MM.1S (cell line): ENCODE results near the gene SPDEF.

Experiments
- DNase-seq: peaks from one replicate; pipeline ENCODE4 v3.0.0-alpha.2; 2015
- H2AFZ ChIP-seq: fragments of 300-600 bp; sonication (generic); 2 replicates; pipeline ENCODE4 v1.6.0; 2016; ENCODE audit warnings: antibody characterized with exemption, low read length
- H3F3A ChIP-seq: fragments of 300-600 bp; sonication (generic); 2 replicates; pipeline ENCODE4 v1.6.1; 2016; ENCODE audit warnings: mild to moderate bottlenecking, antibody characterized with exemption, low read length, moderate library complexity, mixed read lengths; ENCODE audit not compliant: insufficient read depth
- H3K27ac ChIP-seq: fragments of 300-600 bp; sonication (generic); 2 replicates; pipeline ENCODE4 v1.5.1; 2016; ENCODE audit warnings: mild to moderate bottlenecking, low read length
- H3K27me3 ChIP-seq: fragments of 300-600 bp; sonication (generic); replicated peaks from 2 replicates; pipeline ENCODE4 v1.6.0; 2016; ENCODE audit warnings: low read length; ENCODE audit not compliant: insufficient read depth
- H3K36me3 ChIP-seq: fragments of 300-600 bp; sonication (generic); replicated peaks from 2 replicates; pipeline ENCODE4 v1.6.1; 2016; ENCODE audit warnings: mild to moderate bottlenecking, low read length, mixed read lengths; ENCODE audit not compliant: insufficient read depth
- H3K4me1 ChIP-seq: fragments of 300-600 bp; sonication (generic); 2 replicates; pipeline ENCODE4 v1.6.1; 2016; ENCODE audit warnings: low read length, mixed read lengths
- H3K4me2 ChIP-seq: fragments of 300-600 bp; sonication (generic); 2 replicates; pipeline ENCODE4 v1.6.0; 2016; ENCODE audit warnings: low read depth, low read length
- H3K4me3 ChIP-seq: fragments of 300-600 bp; sonication (generic); 2 replicates; pipeline ENCODE4 v1.5.1; 2016; ENCODE audit warnings: low read length, mixed read lengths
- H3K79me2 ChIP-seq: fragments of 300-600 bp; sonication (generic); 2 replicates; pipeline ENCODE4 v1.6.1; 2016; ENCODE audit warnings: mixed run types, low read length, mixed read lengths
- H3K9ac ChIP-seq: fragments of 300-600 bp; sonication (generic); 2 replicates; pipeline ENCODE4 v1.6.1; 2016; ENCODE audit warnings: low read length, mixed read lengths
- H3K9me2 ChIP-seq: fragments of 300-600 bp; sonication (generic); replicated peaks from 2 replicates; pipeline ENCODE4 v1.6.1; 2016; ENCODE audit warnings: mild to moderate bottlenecking, low read length, mixed read lengths; ENCODE audit not compliant: insufficient read depth
- H3K9me3 ChIP-seq: fragments of 300-600 bp; sonication (generic); replicated peaks from 2 replicates; pipeline ENCODE4 v1.6.1; 2016; ENCODE audit warnings: mild to moderate bottlenecking, low read length, mixed read lengths; ENCODE audit not compliant: insufficient read depth
- H4K20me1 ChIP-seq: fragments of 300-600 bp; sonication (generic); 2 replicates; pipeline ENCODE4 v1.6.1; 2016; ENCODE audit warnings: mild to moderate bottlenecking, low read length, moderate library complexity, mixed read lengths; ENCODE audit not compliant: insufficient read depth
- EZH2 ChIP-seq: fragments of 300-600 bp; sonication (generic); optimal IDR thresholded peaks from 2 replicates; pipeline ENCODE3; 2017; ENCODE audit warnings: low read depth, mild to moderate bottlenecking, antibody characterized with exemption, low read length, mixed read lengths
- EZH2phosphoT487 ChIP-seq: fragments of 300-600 bp; sonication (generic); IDR thresholded peaks from 2 replicates; pipeline ENCODE4 v1.6.1; 2018; ENCODE audit warnings: antibody characterized with exemption, low read length
- TF ChIP-seq, protein P1 (sequence below): fragments of 300-600 bp; sonication (generic); IDR thresholded peaks from 2 replicates; pipeline ENCODE4 v1.5.1; 2016; ENCODE audit warnings: antibody characterized with exemption, low read length, mixed read lengths

SPDEF gene

DNA sequence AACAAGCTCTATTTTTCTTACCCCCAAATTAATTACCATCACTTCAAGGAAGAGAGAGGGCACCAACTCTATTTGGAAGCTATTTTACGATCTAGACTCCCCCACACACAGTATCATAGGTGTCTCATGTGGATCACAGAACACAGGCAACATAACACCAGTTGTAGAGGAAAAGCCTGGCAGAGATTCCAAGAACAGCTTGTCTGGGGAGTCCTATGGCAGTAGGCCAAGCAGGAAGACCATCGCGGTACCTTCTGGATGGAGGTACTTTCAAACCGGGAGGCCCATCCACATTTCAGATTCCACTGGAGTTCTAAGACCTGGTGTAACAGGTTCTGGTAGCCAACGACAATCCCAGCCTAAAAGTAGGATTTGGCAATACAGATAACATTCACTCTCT is 37.6 kb upstream of the SPDEF start:
- H3K4me1 ChIP-seq, result no peaks in the 10 kb centered on the region
- no peak for DNase-seq

DNA sequence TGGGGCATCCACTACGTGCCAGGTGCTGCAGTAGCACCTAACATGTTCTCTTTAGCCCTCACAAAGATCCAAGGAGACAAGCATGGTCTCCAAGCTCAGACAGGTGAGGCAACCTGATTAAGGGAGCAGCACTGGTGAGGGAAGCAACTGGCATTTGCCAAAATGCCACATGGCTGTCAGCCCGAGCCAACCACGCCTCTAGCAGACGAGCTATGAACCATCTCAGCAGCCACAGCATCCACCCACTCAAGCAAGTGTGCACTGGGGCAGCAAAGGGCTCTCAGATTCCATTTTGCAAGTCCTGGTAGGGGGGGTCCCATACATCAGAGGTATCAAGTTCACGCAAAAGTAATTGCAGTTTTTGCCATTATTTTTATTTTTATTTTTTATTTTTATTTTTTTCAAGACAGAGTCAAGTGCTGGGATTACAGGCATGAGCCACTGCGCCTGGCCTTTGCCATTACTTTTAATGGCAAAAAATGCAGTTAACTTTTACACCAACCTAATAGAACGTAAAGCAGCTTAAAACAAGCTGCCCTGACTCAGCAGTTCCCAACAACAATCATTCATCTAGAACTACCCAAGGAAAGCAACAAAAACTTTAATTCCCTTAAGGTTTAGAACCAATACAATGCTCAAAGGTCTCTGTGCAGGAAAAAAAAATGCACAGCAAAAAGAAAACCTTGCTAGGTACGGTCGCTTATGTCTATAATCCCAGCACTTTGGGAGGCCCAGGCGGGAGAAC is 36.3 kb upstream of the SPDEF start:
- H3K79me2 ChIP-seq, result peaks cover 26% of the 10 kb centered on the region
- H3K9me3 ChIP-seq, result no peaks in the 10 kb centered on the region
- H3K4me3 ChIP-seq, result no peak overlapping the region
- no peak overlapping the region for H3K9ac ChIP-seq
- no peak overlapping the region for H3K4me2 ChIP-seq
- DNase-seq, result no peak
- no peak for TF ChIP-seq EZH2phosphoT487
- TF ChIP-seq, protein P1, sequence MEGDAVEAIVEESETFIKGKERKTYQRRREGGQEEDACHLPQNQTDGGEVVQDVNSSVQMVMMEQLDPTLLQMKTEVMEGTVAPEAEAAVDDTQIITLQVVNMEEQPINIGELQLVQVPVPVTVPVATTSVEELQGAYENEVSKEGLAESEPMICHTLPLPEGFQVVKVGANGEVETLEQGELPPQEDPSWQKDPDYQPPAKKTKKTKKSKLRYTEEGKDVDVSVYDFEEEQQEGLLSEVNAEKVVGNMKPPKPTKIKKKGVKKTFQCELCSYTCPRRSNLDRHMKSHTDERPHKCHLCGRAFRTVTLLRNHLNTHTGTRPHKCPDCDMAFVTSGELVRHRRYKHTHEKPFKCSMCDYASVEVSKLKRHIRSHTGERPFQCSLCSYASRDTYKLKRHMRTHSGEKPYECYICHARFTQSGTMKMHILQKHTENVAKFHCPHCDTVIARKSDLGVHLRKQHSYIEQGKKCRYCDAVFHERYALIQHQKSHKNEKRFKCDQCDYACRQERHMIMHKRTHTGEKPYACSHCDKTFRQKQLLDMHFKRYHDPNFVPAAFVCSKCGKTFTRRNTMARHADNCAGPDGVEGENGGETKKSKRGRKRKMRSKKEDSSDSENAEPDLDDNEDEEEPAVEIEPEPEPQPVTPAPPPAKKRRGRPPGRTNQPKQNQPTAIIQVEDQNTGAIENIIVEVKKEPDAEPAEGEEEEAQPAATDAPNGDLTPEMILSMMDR, result no peak
- no peak for TF ChIP-seq EZH2
- H3K27ac ChIP-seq, result no peak overlapping the region
- no peaks in the 10 kb centered on the region for H3K27me3 ChIP-seq
- H3K9me2 ChIP-seq, result no peaks in the 10 kb centered on the region
- no peaks in the 10 kb centered on the region for H3F3A ChIP-seq
- H4K20me1 ChIP-seq, result no peaks in the 10 kb centered on the region
- no peak overlapping the region for H2AFZ ChIP-seq
- H3K4me1 ChIP-seq, result no peaks in the 10 kb centered on the region
- H3K36me3 ChIP-seq, result no peaks in the 10 kb centered on the region

More for the DNA sequence above, 37.6 kb upstream of the SPDEF start:
- Histone ChIP-seq H3K4me3 (no peak overlapping the region), H3K79me2 (peaks cover 33% of the 10 kb centered on the region), H3K9me2 (no peaks in the 10 kb centered on the region), H4K20me1 (no peaks in the 10 kb centered on the region), H3K4me2 (no peak overlapping the region), H3K9me3 (no peaks in the 10 kb centered on the region), H3K36me3 (no peaks in the 10 kb centered on the region), H3K9ac (no peak overlapping the region), H3F3A (no peaks in the 10 kb centered on the region), H3K27me3 (no peaks in the 10 kb centered on the region), H3K27ac (no peak overlapping the region), H2AFZ (no peak overlapping the region)
- TF ChIP-seq EZH2phosphoT487 (no peak), EZH2 (no peak)
- TF ChIP-seq, protein P1, result no peak

DNA sequence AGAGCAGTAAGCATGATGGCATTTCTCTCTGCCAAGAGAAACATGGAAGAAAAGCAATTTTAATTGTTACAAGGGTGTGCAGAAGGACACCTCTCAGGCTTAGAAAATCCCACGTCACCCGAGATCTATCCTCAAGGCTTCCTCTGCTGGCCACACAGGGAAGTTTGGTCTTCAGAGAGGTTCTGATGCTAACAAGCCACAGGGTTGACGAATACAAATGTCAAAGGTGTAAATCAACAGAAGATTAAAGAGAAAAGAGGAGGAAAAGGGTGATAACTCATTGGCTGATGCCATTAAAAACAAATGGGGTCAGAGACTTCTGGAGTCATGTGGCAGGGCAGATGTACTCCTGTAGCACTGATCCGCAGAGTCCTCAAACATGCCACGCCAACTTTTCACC is 33.6 kb upstream of the SPDEF start:
- Histone ChIP-seq H2AFZ (no peak overlapping the region), H3K4me2 (no peak overlapping the region), H3K9me2 (no peaks in the 10 kb centered on the region), H3K9ac (no peak overlapping the region), H3K4me1 (no peaks in the 10 kb centered on the region), H3K9me3 (no peaks in the 10 kb centered on the region), H3K27ac (no peak overlapping the region), H3K27me3 (no peaks in the 10 kb centered on the region), H3K79me2 (peaks cover 26% of the 10 kb centered on the region), H3F3A (no peaks in the 10 kb centered on the region), H4K20me1 (no peaks in the 10 kb centered on the region), H3K4me3 (no peak overlapping the region), H3K36me3 (no peaks in the 10 kb centered on the region)
- DNase-seq, result no peak
- no peak for TF ChIP-seq EZH2phosphoT487
- no peak for TF ChIP-seq EZH2
- TF ChIP-seq, protein P1, result no peak
